22Rv1 (cell line): ENCODE measurements around the gene GSDMA.
"Not testable (repeated sequence)": the region's sequence is repeated elsewhere in the genome, so short reads cannot be mapped to it uniquely, and the experiment has no call there.

Experiments
- H3K27ac ChIP-seq: fragments of 450-650 bp; 2 replicates; pipeline ENCODE4 v1.5.1; 2017
- CTCF ChIP-seq: fragments of 450-650 bp; IDR thresholded peaks from 2 replicates; pipeline ENCODE4 v1.5.1; 2017; ENCODE audit warnings: mild to moderate bottlenecking
- ZFX ChIP-seq: fragments of 450-650 bp; IDR thresholded peaks from 2 replicates; pipeline ENCODE4 v1.6.1; 2017; ENCODE audit warnings: antibody characterized with exemption, borderline replicate concordance

Gene GSDMA

GRCh38 chr17:40005520-40005919, 42.7 kb downstream of the GSDMA start:
- no peak for TF ChIP-seq ZFX
- TF ChIP-seq CTCF: no peak
- H3K27ac ChIP-seq: no peak overlapping the region

GRCh38 chr17:40010946-40011500, 48.2 kb downstream of the GSDMA start:
- not testable (repeated sequence) for H3K27ac ChIP-seq

GRCh38 chr17:40012017-40012647, 49.3 kb downstream of the GSDMA start:
- H3K27ac ChIP-seq: not testable (repeated sequence)

GRCh38 chr17:40014375-40014980, 51.7 kb downstream of the GSDMA start:
- H3K27ac ChIP-seq: no peak overlapping the region
- no peak for TF ChIP-seq ZFX
- no peak for TF ChIP-seq CTCF

GRCh38 chr17:40015005-40015997, 52.5 kb downstream of the GSDMA start, which contains the start of gene CSF3:
TSS of gene CSF3 (plus strand) at chr17:40015440. CDS start at chr17:40015475, 35 bp downstream.
- H3K27ac ChIP-seq: no peak within 1 kb of the TSS
- no peak for TF ChIP-seq CTCF
- no peak for TF ChIP-seq ZFX

- TF ChIP-seq CTCF (no peak), ZFX (no peak)
- H3K27ac ChIP-seq: no peak overlapping the region
Observed at GRCh38 chr17:40015998-40016985, 53.5 kb downstream of the GSDMA start.

GRCh38 chr17:40017422-40018080, 54.7 kb downstream of the GSDMA start:
- no peak overlapping the region for H3K27ac ChIP-seq
- TF ChIP-seq CTCF (no peak), ZFX (no peak)
